NCI-H2029 treated with DMSO at 0.1 percent for 48 hours (cell line): Measurements from ENCODE around the gene GDPD3.

Experiments used
- DNase-seq: peaks from one replicate; lab custom pipeline; 2025; lab: John Stamatoyannopoulos, UW

GDPD3 gene

DNA sequence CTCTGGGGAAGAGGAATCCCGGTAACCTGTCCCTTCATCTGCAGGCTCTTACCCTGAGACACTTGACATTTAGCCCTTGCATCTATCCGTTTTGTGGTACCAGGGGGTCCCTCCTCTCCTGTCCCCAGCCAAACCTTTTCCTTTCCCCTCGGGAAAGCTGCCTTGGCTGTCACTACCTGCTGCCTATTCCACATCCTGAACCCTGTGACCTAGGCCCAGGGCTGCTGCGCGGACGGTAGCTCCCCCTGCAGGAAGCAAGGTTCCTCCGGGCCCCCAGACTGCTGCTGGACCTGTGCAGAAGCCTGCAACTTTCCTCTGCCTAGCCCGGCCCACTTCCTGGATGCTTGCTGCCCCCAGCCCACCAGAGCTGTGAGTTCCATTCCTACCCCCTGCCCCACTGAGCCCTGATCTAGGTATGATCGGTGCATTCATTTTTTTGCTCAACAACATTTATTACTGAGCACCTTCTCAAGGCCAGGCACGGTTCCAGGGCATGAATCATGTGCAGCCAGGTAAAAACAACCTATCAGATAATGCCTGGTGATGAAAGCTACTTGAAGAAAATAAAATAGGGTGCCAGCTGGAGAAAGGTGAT, 58.3 kb downstream of the GDPD3 start:
- DNase-seq: no peak
